ENCODE measurements around the gene CELA2A. TPM values are rescaled to one million over a fixed set of nuclear protein-coding genes. Genes with fewer than 3 reads are reported as not detected.

Gene CELA2A
- polyA plus RNA-seq, 1 of the 3 experiments (the other 2 are of a cell fraction), result not detected

GRCh38 chr1:15417059-15417934 is 39.2 kb upstream of the CELA2A start:
- H3K27me3 ChIP-seq (ENCODE audit: insufficient read depth), result no peaks in the 10 kb centered on the region
- TF ChIP-seq NRF1 (IDR thresholded peaks at IDR 0.05; ENCODE audit: low read depth, low read length) (no peak), REST (IDR thresholded peaks at IDR 0.05; ENCODE audit: low read depth, low read length) (no peak), ELF1 (IDR thresholded peaks at IDR 0.05) (peak; percentile 39; the same call in 1 of the 2 replicates), TCF12 (IDR thresholded peaks at IDR 0.05) (peak; percentile 74), RXRA (IDR thresholded peaks at IDR 0.05; ENCODE audit: borderline replicate concordance, low read depth) (peak; percentile 88), NFIC (IDR thresholded peaks at IDR 0.05; ENCODE audit: borderline replicate concordance) (peak; percentile 69), RFX5 (IDR thresholded peaks at IDR 0.05; ENCODE audit: low read length) (no peak), POLR2AphosphoS5 (IDR thresholded peaks at IDR 0.05; ENCODE audit: low read depth, low read length) (peak; percentile 44; the same call in 1 of the 2 replicates), FOSL2 (IDR thresholded peaks at IDR 0.05; ENCODE audit: borderline replicate concordance, low read depth) (peak; percentile 89), PBX3 (IDR thresholded peaks at IDR 0.05) (peak; percentile 40), TEAD4 (IDR thresholded peaks at IDR 0.05; ENCODE audit: borderline replicate concordance, insufficient read depth) (peak; percentile 63; the same call in 1 of the 2 replicates), GABPA (IDR thresholded peaks at IDR 0.05; ENCODE audit: low read depth) (0 out of 2 replicates have a peak, but pooled peaks have one; percentile 20), JUND (IDR thresholded peaks at IDR 0.05) (peak; percentile 82), SIN3A (IDR thresholded peaks at IDR 0.05; ENCODE audit: borderline replicate concordance, low read depth, low read length) (0 out of 2 replicates have a peak, but pooled peaks have one; percentile 19), EP300 (IDR thresholded peaks at IDR 0.05; ENCODE audit: borderline replicate concordance in 1 of 2, low read depth in 1 of 2, low read length in 1 of 2) (peak in 1 of 2 experiments; percentile 79; a peak in 2 of 4 replicates)
- ChIA-PET CTCF (interaction anchor here (1.0 to 1.1 kb wide), 3 partner anchors 14 to 94 kb away, joined by 4 to 6 read pairs (median 6); no protein-coding TSS in a partner anchor), POLR2A (interaction anchor here (0.7 kb wide), 1 partner anchor 15 kb away, joined by 5 read pairs; no protein-coding TSS in a partner anchor)
- H3K4me3 ChIP-seq (ENCODE audit: low read depth in 2 of 2, low read length in 1 of 2), result 0 out of 4 replicates have a peak overlapping the region, but pooled peaks of 1 of the 2 experiments have one; percentile 22
- peaks cover 90% of the 10 kb centered on the region for H3K79me2 ChIP-seq (ENCODE audit: insufficient read depth)
- peaks cover 33% of the 10 kb centered on the region for H4K20me1 ChIP-seq (ENCODE audit: insufficient read depth)
- DNase-seq, result peak; percentile 41
- peaks cover 28% of the 10 kb centered on the region for H3F3A ChIP-seq (replicated peaks; ENCODE audit: insufficient read depth)
- H3K9me3 ChIP-seq, result no peaks in the 10 kb centered on the region
- peak overlapping the region in 1 of 2 experiments; percentile 87; a peak in 2 of 4 replicates for H3K27ac ChIP-seq (ENCODE audit: low read depth in 2 of 2, low read length in 1 of 2)
- 41% methylated on average over 16 of the region's 18 CpGs for WGBS (ENCODE audit: low lambda C conversion rate)
- no peak overlapping the region for H2AFZ ChIP-seq (ENCODE audit: low read depth)
- H3K4me1 ChIP-seq (ENCODE audit: control insufficient read depth in 1 of 2, insufficient read depth in 2 of 2, low read depth in 1 of 2, low read length in 1 of 2), result peaks cover 16 to 28% of the 10 kb centered on the region in 2 experiments; a peak in 3 of 4 replicates
- H3K9me2 ChIP-seq, result no peaks in the 10 kb centered on the region
- H3K36me3 ChIP-seq (replicated peaks in 1 of 2; ENCODE audit: control insufficient read depth in 1 of 2, insufficient read depth in 2 of 2, low read length in 1 of 2), result peaks cover 0 to 14% of the 10 kb centered on the region in 2 experiments
- H3K9ac ChIP-seq, result peak overlapping the region; percentile 3; the same call in 1 of the 2 replicates
- H3K4me2 ChIP-seq, result peak overlapping the region; percentile 76

All from SK-N-SH (cell line).